ENCODE data around the gene DNAI4. TPM values are rescaled to one million over a fixed set of nuclear protein-coding genes. Genes with fewer than 3 reads are reported as not detected.

Gene DNAI4
- total and polyA plus RNA-seq, 2 of the 8 experiments (the other 6 are each of a cell fraction or from before 2014, with no cell fraction given): 0.32 to 2.1 TPM

DNA sequence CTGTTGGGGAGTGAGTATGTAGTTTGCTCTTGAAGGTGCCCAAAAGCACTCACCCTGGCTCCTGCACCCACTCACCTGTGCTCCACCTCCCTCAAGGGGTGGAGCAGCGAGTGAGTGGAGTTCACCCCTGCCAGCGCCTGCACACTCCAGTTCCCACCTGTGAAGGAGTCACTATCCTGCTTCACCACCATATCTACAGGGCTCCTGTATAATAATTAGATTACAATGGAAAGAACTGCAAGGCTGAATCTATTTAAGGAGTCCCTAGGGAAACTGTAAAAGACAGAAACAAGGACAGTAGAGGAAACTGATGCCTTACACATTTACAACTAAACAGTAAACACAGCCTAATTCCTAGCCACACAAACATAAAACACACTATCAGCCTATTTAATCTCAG, 4.1 kb downstream of the DNAI4 start (continued):
- TF ChIP-seq, protein P1, sequence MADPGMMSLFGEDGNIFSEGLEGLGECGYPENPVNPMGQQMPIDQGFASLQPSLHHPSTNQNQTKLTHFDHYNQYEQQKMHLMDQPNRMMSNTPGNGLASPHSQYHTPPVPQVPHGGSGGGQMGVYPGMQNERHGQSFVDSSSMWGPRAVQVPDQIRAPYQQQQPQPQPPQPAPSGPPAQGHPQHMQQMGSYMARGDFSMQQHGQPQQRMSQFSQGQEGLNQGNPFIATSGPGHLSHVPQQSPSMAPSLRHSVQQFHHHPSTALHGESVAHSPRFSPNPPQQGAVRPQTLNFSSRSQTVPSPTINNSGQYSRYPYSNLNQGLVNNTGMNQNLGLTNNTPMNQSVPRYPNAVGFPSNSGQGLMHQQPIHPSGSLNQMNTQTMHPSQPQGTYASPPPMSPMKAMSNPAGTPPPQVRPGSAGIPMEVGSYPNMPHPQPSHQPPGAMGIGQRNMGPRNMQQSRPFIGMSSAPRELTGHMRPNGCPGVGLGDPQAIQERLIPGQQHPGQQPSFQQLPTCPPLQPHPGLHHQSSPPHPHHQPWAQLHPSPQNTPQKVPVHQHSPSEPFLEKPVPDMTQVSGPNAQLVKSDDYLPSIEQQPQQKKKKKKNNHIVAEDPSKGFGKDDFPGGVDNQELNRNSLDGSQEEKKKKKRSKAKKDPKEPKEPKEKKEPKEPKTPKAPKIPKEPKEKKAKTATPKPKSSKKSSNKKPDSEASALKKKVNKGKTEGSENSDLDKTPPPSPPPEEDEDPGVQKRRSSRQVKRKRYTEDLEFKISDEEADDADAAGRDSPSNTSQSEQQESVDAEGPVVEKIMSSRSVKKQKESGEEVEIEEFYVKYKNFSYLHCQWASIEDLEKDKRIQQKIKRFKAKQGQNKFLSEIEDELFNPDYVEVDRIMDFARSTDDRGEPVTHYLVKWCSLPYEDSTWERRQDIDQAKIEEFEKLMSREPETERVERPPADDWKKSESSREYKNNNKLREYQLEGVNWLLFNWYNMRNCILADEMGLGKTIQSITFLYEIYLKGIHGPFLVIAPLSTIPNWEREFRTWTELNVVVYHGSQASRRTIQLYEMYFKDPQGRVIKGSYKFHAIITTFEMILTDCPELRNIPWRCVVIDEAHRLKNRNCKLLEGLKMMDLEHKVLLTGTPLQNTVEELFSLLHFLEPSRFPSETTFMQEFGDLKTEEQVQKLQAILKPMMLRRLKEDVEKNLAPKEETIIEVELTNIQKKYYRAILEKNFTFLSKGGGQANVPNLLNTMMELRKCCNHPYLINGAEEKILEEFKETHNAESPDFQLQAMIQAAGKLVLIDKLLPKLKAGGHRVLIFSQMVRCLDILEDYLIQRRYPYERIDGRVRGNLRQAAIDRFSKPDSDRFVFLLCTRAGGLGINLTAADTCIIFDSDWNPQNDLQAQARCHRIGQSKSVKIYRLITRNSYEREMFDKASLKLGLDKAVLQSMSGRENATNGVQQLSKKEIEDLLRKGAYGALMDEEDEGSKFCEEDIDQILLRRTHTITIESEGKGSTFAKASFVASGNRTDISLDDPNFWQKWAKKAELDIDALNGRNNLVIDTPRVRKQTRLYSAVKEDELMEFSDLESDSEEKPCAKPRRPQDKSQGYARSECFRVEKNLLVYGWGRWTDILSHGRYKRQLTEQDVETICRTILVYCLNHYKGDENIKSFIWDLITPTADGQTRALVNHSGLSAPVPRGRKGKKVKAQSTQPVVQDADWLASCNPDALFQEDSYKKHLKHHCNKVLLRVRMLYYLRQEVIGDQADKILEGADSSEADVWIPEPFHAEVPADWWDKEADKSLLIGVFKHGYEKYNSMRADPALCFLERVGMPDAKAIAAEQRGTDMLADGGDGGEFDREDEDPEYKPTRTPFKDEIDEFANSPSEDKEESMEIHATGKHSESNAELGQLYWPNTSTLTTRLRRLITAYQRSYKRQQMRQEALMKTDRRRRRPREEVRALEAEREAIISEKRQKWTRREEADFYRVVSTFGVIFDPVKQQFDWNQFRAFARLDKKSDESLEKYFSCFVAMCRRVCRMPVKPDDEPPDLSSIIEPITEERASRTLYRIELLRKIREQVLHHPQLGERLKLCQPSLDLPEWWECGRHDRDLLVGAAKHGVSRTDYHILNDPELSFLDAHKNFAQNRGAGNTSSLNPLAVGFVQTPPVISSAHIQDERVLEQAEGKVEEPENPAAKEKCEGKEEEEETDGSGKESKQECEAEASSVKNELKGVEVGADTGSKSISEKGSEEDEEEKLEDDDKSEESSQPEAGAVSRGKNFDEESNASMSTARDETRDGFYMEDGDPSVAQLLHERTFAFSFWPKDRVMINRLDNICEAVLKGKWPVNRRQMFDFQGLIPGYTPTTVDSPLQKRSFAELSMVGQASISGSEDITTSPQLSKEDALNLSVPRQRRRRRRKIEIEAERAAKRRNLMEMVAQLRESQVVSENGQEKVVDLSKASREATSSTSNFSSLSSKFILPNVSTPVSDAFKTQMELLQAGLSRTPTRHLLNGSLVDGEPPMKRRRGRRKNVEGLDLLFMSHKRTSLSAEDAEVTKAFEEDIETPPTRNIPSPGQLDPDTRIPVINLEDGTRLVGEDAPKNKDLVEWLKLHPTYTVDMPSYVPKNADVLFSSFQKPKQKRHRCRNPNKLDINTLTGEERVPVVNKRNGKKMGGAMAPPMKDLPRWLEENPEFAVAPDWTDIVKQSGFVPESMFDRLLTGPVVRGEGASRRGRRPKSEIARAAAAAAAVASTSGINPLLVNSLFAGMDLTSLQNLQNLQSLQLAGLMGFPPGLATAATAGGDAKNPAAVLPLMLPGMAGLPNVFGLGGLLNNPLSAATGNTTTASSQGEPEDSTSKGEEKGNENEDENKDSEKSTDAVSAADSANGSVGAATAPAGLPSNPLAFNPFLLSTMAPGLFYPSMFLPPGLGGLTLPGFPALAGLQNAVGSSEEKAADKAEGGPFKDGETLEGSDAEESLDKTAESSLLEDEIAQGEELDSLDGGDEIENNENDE (IDR thresholded peaks at IDR 0.05; ENCODE audit: insufficient replicate concordance, low read length): no peak
- TF ChIP-seq SAP30 (IDR thresholded peaks at IDR 0.05; ENCODE audit: insufficient read depth, insufficient replicate concordance, low read length) (no peak), KDM5A (IDR thresholded peaks at IDR 0.05; ENCODE audit: low read length) (no peak), GABPA (IDR thresholded peaks at IDR 0.05; ENCODE audit: borderline replicate concordance, insufficient read depth, low read length) (no peak), RXRA (IDR thresholded peaks at IDR 0.05; ENCODE audit: insufficient read depth, low read depth, low read length) (no peak), RBBP5 (IDR thresholded peaks at IDR 0.05; ENCODE audit: borderline replicate concordance, low read depth, low read length) (no peak), BCL11A (IDR thresholded peaks at IDR 0.05; ENCODE audit: low read depth in 2 of 2, low read length in 2 of 2) (no peak), KDM1A (IDR thresholded peaks at IDR 0.05; ENCODE audit: borderline replicate concordance, low read length) (no peak)
- TF ChIP-seq, protein P2, sequence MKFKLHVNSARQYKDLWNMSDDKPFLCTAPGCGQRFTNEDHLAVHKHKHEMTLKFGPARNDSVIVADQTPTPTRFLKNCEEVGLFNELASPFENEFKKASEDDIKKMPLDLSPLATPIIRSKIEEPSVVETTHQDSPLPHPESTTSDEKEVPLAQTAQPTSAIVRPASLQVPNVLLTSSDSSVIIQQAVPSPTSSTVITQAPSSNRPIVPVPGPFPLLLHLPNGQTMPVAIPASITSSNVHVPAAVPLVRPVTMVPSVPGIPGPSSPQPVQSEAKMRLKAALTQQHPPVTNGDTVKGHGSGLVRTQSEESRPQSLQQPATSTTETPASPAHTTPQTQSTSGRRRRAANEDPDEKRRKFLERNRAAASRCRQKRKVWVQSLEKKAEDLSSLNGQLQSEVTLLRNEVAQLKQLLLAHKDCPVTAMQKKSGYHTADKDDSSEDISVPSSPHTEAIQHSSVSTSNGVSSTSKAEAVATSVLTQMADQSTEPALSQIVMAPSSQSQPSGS (IDR thresholded peaks at IDR 0.05; ENCODE audit: low read length): no peak

All from H1 (cell line).